Measurements from ENCODE around the gene GABRR3.

The GABRR3 gene

GRCh38 chr3:98041350-98041749, 6.2 kb upstream of the GABRR3 start:
- no peaks in the 10 kb centered on the region for H3K36me3 ChIP-seq (ENCODE audit: insufficient read depth, low read length)
- H3K9ac ChIP-seq (ENCODE audit: insufficient read length) = no peak overlapping the region
- no peak for DNase-seq (ENCODE audit: low read depth, low spot score)
- no peaks in the 10 kb centered on the region for H3K9me3 ChIP-seq (ENCODE audit: low read depth, low read length)
- no peak overlapping the region for H3K27ac ChIP-seq
- TF ChIP-seq FOXP2 (optimal IDR thresholded peaks at IDR 0.05; ENCODE audit: control extremely low read depth, extremely low read length, insufficient read depth) = no peak
- TF ChIP-seq EZH2 (IDR thresholded peaks at IDR 0.05) = no peak
- no peak for TF ChIP-seq POLR2AphosphoS5 (IDR thresholded peaks at IDR 0.05; ENCODE audit: borderline replicate concordance, low read depth, low read length)
- H3K4me3 ChIP-seq = no peak overlapping the region

- TF ChIP-seq POLR2AphosphoS5 (IDR thresholded peaks at IDR 0.05; ENCODE audit: borderline replicate concordance, low read depth, low read length) (no peak), FOXP2 (optimal IDR thresholded peaks at IDR 0.05; ENCODE audit: control extremely low read depth, extremely low read length, insufficient read depth) (no peak), EZH2 (IDR thresholded peaks at IDR 0.05) (no peak)
- H3K9ac ChIP-seq (ENCODE audit: insufficient read length) = no peak overlapping the region
- H3K27ac ChIP-seq = no peak overlapping the region
- H3K4me3 ChIP-seq = peak overlapping the region; percentile 74
- no peaks in the 10 kb centered on the region for H3K9me3 ChIP-seq (ENCODE audit: low read depth, low read length)
- no peaks in the 10 kb centered on the region for H3K36me3 ChIP-seq (ENCODE audit: insufficient read depth, low read length)
- DNase-seq (ENCODE audit: low read depth, low spot score) = peak; percentile 82
Measured at GRCh38 chr3:98039322-98040024, 4.4 kb upstream of the GABRR3 start.

DNA sequence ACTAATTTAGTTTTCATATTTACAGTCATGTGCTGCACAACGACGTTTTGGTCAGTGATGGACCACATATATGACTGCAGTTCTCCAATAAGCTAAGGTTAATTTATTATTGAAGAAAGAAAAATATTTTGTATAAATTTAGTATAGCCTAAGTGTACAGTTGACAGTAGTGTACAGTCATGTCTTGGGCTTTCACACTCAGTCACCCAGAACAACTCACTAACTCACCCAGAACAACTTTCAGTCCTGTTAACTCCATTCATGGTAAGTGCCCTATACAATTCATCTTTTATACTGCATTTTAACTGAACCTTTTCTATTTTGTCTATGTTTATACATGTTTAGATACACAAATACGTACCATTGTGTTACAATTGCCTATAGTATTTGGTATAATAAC, 3.8 kb upstream of the GABRR3 start:
- Histone ChIP-seq H3K4me3 (peak overlapping the region; percentile 74), H3K9ac (ENCODE audit: insufficient read length) (no peak overlapping the region), H3K36me3 (ENCODE audit: insufficient read depth, low read length) (no peaks in the 10 kb centered on the region), H3K9me3 (ENCODE audit: low read depth, low read length) (no peaks in the 10 kb centered on the region), H3K27ac (no peak overlapping the region)
- DNase-seq (ENCODE audit: low read depth, low spot score) = no peak
- no peak for TF ChIP-seq EZH2 (IDR thresholded peaks at IDR 0.05)

GRCh38 chr3:98038286-98038685, 3.2 kb upstream of the GABRR3 start:
- TF ChIP-seq FOXP2 (optimal IDR thresholded peaks at IDR 0.05; ENCODE audit: control extremely low read depth, extremely low read length, insufficient read depth) (no peak), POLR2AphosphoS5 (IDR thresholded peaks at IDR 0.05; ENCODE audit: borderline replicate concordance, low read depth, low read length) (no peak), EZH2 (IDR thresholded peaks at IDR 0.05) (no peak)
- Histone ChIP-seq H3K4me3 (no peak overlapping the region), H3K36me3 (ENCODE audit: insufficient read depth, low read length) (no peaks in the 10 kb centered on the region), H3K27ac (no peak overlapping the region), H3K9me3 (ENCODE audit: low read depth, low read length) (no peaks in the 10 kb centered on the region), H3K9ac (ENCODE audit: insufficient read length) (no peak overlapping the region)
- DNase-seq (ENCODE audit: low read depth, low spot score) = no peak

- no peaks in the 10 kb centered on the region for H3K36me3 ChIP-seq (ENCODE audit: insufficient read depth, low read length)
- H3K9me3 ChIP-seq (ENCODE audit: low read depth, low read length) = no peaks in the 10 kb centered on the region
- no peak overlapping the region for H3K27ac ChIP-seq
- no peak overlapping the region for H3K9ac ChIP-seq (ENCODE audit: insufficient read length)
- TF ChIP-seq EZH2 (IDR thresholded peaks at IDR 0.05) (no peak), POLR2AphosphoS5 (IDR thresholded peaks at IDR 0.05; ENCODE audit: borderline replicate concordance, low read depth, low read length) (no peak), FOXP2 (optimal IDR thresholded peaks at IDR 0.05; ENCODE audit: control extremely low read depth, extremely low read length, insufficient read depth) (no peak)
- H3K4me3 ChIP-seq = no peak overlapping the region
- no peak for DNase-seq (ENCODE audit: low read depth, low spot score)
Measured at GRCh38 chr3:98034486-98034885, 629 bp downstream of the GABRR3 start.

DNA sequence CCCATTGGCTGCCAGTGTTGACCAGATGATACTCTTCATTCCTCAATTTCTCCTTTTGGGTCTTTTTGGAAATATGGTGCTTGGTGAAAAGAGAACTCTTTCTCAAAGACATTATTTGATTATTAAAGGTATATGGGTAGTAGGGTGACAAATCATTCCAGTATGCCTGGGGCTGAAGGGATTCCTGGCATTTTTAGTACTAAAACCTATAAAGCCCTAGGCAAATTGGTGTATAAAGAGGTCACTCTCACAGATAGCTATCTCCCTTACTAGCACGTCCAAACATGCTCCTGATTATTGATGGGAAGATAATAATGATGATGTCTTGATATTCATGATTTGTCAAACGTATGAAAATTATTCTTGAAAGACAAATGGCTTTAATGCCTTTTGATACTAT, 1.1 kb downstream of the GABRR3 start:
- Histone ChIP-seq H3K27ac (no peak overlapping the region), H3K9me3 (ENCODE audit: low read depth, low read length) (no peaks in the 10 kb centered on the region), H3K36me3 (ENCODE audit: insufficient read depth, low read length) (no peaks in the 10 kb centered on the region), H3K9ac (ENCODE audit: insufficient read length) (no peak overlapping the region), H3K4me3 (no peak overlapping the region)
- TF ChIP-seq EZH2 (IDR thresholded peaks at IDR 0.05) (no peak), POLR2AphosphoS5 (IDR thresholded peaks at IDR 0.05; ENCODE audit: borderline replicate concordance, low read depth, low read length) (no peak), FOXP2 (optimal IDR thresholded peaks at IDR 0.05; ENCODE audit: control extremely low read depth, extremely low read length, insufficient read depth) (no peak)
- no peak for DNase-seq (ENCODE audit: low read depth, low spot score)

GRCh38 chr3:98032904-98033303, 2.2 kb downstream of the GABRR3 start:
- no peak overlapping the region for H3K27ac ChIP-seq

DNA sequence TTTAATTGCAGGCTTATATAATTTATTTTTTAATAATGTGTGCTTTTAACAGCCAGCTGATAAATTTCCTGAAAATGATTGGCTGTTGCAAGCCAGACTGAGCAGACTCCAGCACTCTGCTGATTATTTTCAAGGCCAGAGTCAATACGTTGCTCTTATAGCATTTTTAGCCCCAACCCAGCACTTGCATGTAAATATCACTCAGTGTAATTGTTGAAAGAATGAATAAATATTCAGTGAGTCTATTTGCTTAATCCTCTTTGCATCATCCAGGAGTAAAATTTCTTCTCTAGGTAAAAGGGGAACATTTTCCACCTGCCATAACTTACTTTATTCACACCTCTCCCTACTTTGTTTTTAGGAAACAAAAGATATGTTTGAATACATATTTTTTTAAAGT, 2.9 kb downstream of the GABRR3 start:
- TF ChIP-seq POLR2AphosphoS5 (IDR thresholded peaks at IDR 0.05; ENCODE audit: borderline replicate concordance, low read depth, low read length) (no peak), EZH2 (IDR thresholded peaks at IDR 0.05) (no peak), FOXP2 (optimal IDR thresholded peaks at IDR 0.05; ENCODE audit: control extremely low read depth, extremely low read length, insufficient read depth) (no peak)
- no peak for DNase-seq (ENCODE audit: low read depth, low spot score)
- Histone ChIP-seq H3K4me3 (no peak overlapping the region), H3K27ac (no peak overlapping the region), H3K9ac (ENCODE audit: insufficient read length) (no peak overlapping the region), H3K36me3 (ENCODE audit: insufficient read depth, low read length) (no peaks in the 10 kb centered on the region), H3K9me3 (ENCODE audit: low read depth, low read length) (no peaks in the 10 kb centered on the region)

More at GRCh38 chr3:98032904-98033303, 2.2 kb downstream of the GABRR3 start:
- Histone ChIP-seq H3K4me3 (no peak overlapping the region), H3K9ac (ENCODE audit: insufficient read length) (no peak overlapping the region), H3K9me3 (ENCODE audit: low read depth, low read length) (no peaks in the 10 kb centered on the region), H3K36me3 (ENCODE audit: insufficient read depth, low read length) (no peaks in the 10 kb centered on the region)
- DNase-seq (ENCODE audit: low read depth, low spot score) = no peak
- no peak for TF ChIP-seq FOXP2 (optimal IDR thresholded peaks at IDR 0.05; ENCODE audit: control extremely low read depth, extremely low read length, insufficient read depth)
- no peak for TF ChIP-seq EZH2 (IDR thresholded peaks at IDR 0.05)
- no peak for TF ChIP-seq POLR2AphosphoS5 (IDR thresholded peaks at IDR 0.05; ENCODE audit: borderline replicate concordance, low read depth, low read length)

- DNase-seq (ENCODE audit: low read depth, low spot score) = no peak
- Histone ChIP-seq H3K27ac (no peak overlapping the region), H3K9me3 (ENCODE audit: low read depth, low read length) (no peaks in the 10 kb centered on the region), H3K9ac (ENCODE audit: insufficient read length) (no peak overlapping the region), H3K36me3 (ENCODE audit: insufficient read depth, low read length) (no peaks in the 10 kb centered on the region), H3K4me3 (no peak overlapping the region)
- TF ChIP-seq FOXP2 (optimal IDR thresholded peaks at IDR 0.05; ENCODE audit: control extremely low read depth, extremely low read length, insufficient read depth) (no peak), EZH2 (IDR thresholded peaks at IDR 0.05) (no peak)
Measured at GRCh38 chr3:98029083-98029482, 6.0 kb downstream of the GABRR3 start.

Data from SK-N-MC (cell line).